Left ventricle myocardium inferior (tissue), 1 donor: Measurements from ENCODE around the gene ARHGEF26. TPM values are rescaled to one million over a fixed set of nuclear protein-coding genes. Genes with fewer than 3 reads are reported as not detected.

ENCODE experiments used
- DNase-seq: peaks from one replicate; pipeline ENCODE4 v3.0.0-alpha.2; 2020
- H3K27ac ChIP-seq: fragments of 200-600 bp; replicated peaks from 2 replicates; pipeline ENCODE4 v1.8.0; 2021
- H3K27me3 ChIP-seq: fragments of 200-600 bp; 2 replicates; pipeline ENCODE4 v1.8.0; 2021; ENCODE audit warnings: low read depth
- H3K36me3 ChIP-seq: fragments of 200-600 bp; 2 replicates; pipeline ENCODE4 v1.8.0; 2021
- H3K4me1 ChIP-seq: fragments of 200-600 bp; 2 replicates; pipeline ENCODE4 v1.8.0; 2021
- H3K4me3 ChIP-seq: fragments of 200-600 bp; 2 replicates; pipeline ENCODE4 v1.8.0; 2021; ENCODE audit warnings: mild to moderate bottlenecking, moderate library complexity
- H3K9me3 ChIP-seq: fragments of 200-600 bp; replicated peaks from 2 replicates; pipeline ENCODE4 v1.8.0; 2021
- CTCF ChIP-seq: fragments of 200-600 bp; IDR thresholded peaks from 2 replicates; pipeline ENCODE4 v1.8.0; 2021; ENCODE audit warnings: antibody characterized with exemption, mild to moderate bottlenecking, borderline replicate concordance
- intact Hi-C: fragments of 100-400 bp; cut with micrococcal nuclease; formaldehyde crosslinking; loops from one replicate; pipeline ENCODE4 v1.11.0; 2022
- total RNA-seq: library from RNA; stranded (reverse); fragmentation: NEBNext Ultra II Directional; extraction: Animal tissue kit (Norgen Biotek cat#: 25700); gene quantifications from one replicate; pipeline ENCODE4 v1.2.1, GENCODE V29; 2021
- donor health status: DM: no; HTN: yes; CAD: no; lungs with severe emphysema.

ARHGEF26 gene
- total RNA-seq, 1 donor from 2014 or later = 1.2 TPM

- Histone ChIP-seq H3K4me1 (no peaks in the 10 kb centered on the region), H3K27ac (peak overlapping the region; percentile 21), H3K9me3 (no peaks in the 10 kb centered on the region), H3K27me3 (no peaks in the 10 kb centered on the region), H3K4me3 (no peak overlapping the region), H3K36me3 (no peaks in the 10 kb centered on the region)
- no peak for DNase-seq
- intact Hi-C loops = no loop called here
- no peak for TF ChIP-seq CTCF
Observed at GRCh38 chr3:154236331-154236730, 115.1 kb downstream of the ARHGEF26 start.

GRCh38 chr3:154240235-154240634 lies 119.0 kb downstream of the ARHGEF26 start:
- TF ChIP-seq CTCF = no peak
- no peaks in the 10 kb centered on the region for H3K36me3 ChIP-seq
- H3K27ac ChIP-seq = no peak overlapping the region
- H3K27me3 ChIP-seq = no peaks in the 10 kb centered on the region
- intact Hi-C loops = no loop called here
- no peaks in the 10 kb centered on the region for H3K9me3 ChIP-seq
- H3K4me1 ChIP-seq = peaks cover 10% of the 10 kb centered on the region
- H3K4me3 ChIP-seq = no peak overlapping the region
- DNase-seq = no peak

GRCh38 chr3:154241496-154241895 lies 120.3 kb downstream of the ARHGEF26 start:
- no peak for DNase-seq
- Histone ChIP-seq H3K9me3 (no peaks in the 10 kb centered on the region), H3K4me1 (peaks cover 13% of the 10 kb centered on the region), H3K4me3 (no peak overlapping the region), H3K36me3 (no peaks in the 10 kb centered on the region), H3K27me3 (no peaks in the 10 kb centered on the region), H3K27ac (no peak overlapping the region)
- intact Hi-C loops = no loop called here
- no peak for TF ChIP-seq CTCF

GRCh38 chr3:154242766-154243165 lies 121.6 kb downstream of the ARHGEF26 start:
- Histone ChIP-seq H3K4me1 (peaks cover 13% of the 10 kb centered on the region), H3K9me3 (no peaks in the 10 kb centered on the region), H3K27ac (peak overlapping the region; percentile 66), H3K4me3 (no peak overlapping the region), H3K36me3 (no peaks in the 10 kb centered on the region), H3K27me3 (no peaks in the 10 kb centered on the region)
- DNase-seq = no peak
- no peak for TF ChIP-seq CTCF
- intact Hi-C loops = no loop called here

GRCh38 chr3:154243353-154243752 lies 122.2 kb downstream of the ARHGEF26 start:
- H3K27ac ChIP-seq = peak overlapping the region; percentile 66

More at GRCh38 chr3:154243353-154243752, 122.2 kb downstream of the ARHGEF26 start:
- peaks cover 13% of the 10 kb centered on the region for H3K4me1 ChIP-seq
- no peaks in the 10 kb centered on the region for H3K27me3 ChIP-seq
- no peaks in the 10 kb centered on the region for H3K9me3 ChIP-seq
- no peak for DNase-seq
- intact Hi-C loops = no loop called here
- H3K4me3 ChIP-seq = no peak overlapping the region
- TF ChIP-seq CTCF = no peak
- H3K36me3 ChIP-seq = no peaks in the 10 kb centered on the region
